H1 (cell line): ENCODE results near the gene ZNF346. TPM values are rescaled to one million over a fixed set of nuclear protein-coding genes. Genes with fewer than 3 reads are reported as not detected.
A peak's percentile ranks its signal among the peaks of the same experiment; 100 is the strongest.

Experiments
- BACH1 ChIP-seq: IDR thresholded peaks from 2 replicates; pipeline ENCODE4 v1.6.1; 2012; ENCODE audit warnings: low read length, improper control_type of control experiment
- BRCA1 ChIP-seq: IDR thresholded peaks from 2 replicates; pipeline ENCODE4 v1.6.1; 2012; ENCODE audit warnings: low read depth, low read length, improper control_type of control experiment
- EZH2 ChIP-seq: fragments of 200-600 bp; sonication (generic); IDR thresholded peaks from 2 replicates; pipeline ENCODE4 v1.7.1; 2012; ENCODE audit warnings: low read depth, mild to moderate bottlenecking, moderate library complexity, low read length, inconsistent platforms; ENCODE audit not compliant: severe bottlenecking
- FOSL1 ChIP-seq: IDR thresholded peaks from 2 replicates; pipeline ENCODE4 v1.6.1; 2011; ENCODE audit warnings: mild to moderate bottlenecking, low read depth, low read length, moderate library complexity; ENCODE audit not compliant: insufficient read depth
- GABPA ChIP-seq: IDR thresholded peaks from 2 replicates; pipeline ENCODE4 v1.6.1; 2011; ENCODE audit warnings: mild to moderate bottlenecking, low read length, moderate library complexity, borderline replicate concordance; ENCODE audit not compliant: insufficient read depth
- HDAC2 ChIP-seq, 2 experiments: fragments of 300-600 bp in 1 of 2; sonication (generic) in 1 of 2; IDR thresholded peaks; 2 replicates each; pipeline ENCODE4 v1.6.1; 2011 to 2012; ENCODE audit warnings: low read depth in 2 of 2, low read length in 2 of 2, mild to moderate bottlenecking in 2 of 2, moderate library complexity in 2 of 2, borderline replicate concordance in 1 of 2, inconsistent platforms in 1 of 2
- KDM4A ChIP-seq: IDR thresholded peaks from one replicate; pipeline ENCODE4 v1.7.1; 2012; ENCODE audit warnings: low read depth, mild to moderate bottlenecking, moderate library complexity, low read length, inconsistent platforms; ENCODE audit not compliant: severe bottlenecking
- KDM5A ChIP-seq: fragments of 200-600 bp; IDR thresholded peaks from 2 replicates; pipeline ENCODE4 v1.7.1; 2012; ENCODE audit warnings: mild to moderate bottlenecking, low read length, inconsistent platforms, mixed read lengths
- NANOG ChIP-seq: IDR thresholded peaks from 2 replicates; pipeline ENCODE4 v1.6.1; 2011; ENCODE audit warnings: low read length, low read depth, mild to moderate bottlenecking, inconsistent platforms; ENCODE audit not compliant: insufficient read depth, poor library complexity, severe bottlenecking
- RNF2 ChIP-seq: fragments of 200-900, 300-1000 bp; sonication (generic); IDR thresholded peaks from 2 replicates; pipeline ENCODE4 v1.7.1; 2016; ENCODE audit warnings: borderline replicate concordance, low read depth, mild to moderate bottlenecking, antibody characterized with exemption, low read length; ENCODE audit not compliant: poor library complexity, severe bottlenecking; ENCODE audit errors: missing control alignments
- SAP30 ChIP-seq: fragments of 300-600 bp; sonication (generic); IDR thresholded peaks from 2 replicates; pipeline ENCODE4 v1.7.1; 2012; ENCODE audit warnings: low read length, moderate library complexity, mild to moderate bottlenecking, inconsistent platforms; ENCODE audit not compliant: insufficient read depth, insufficient replicate concordance
- SIN3A ChIP-seq, 2 experiments: IDR thresholded peaks in 1 of 2; conservative IDR thresholded peaks in 1 of 2; 2 replicates each; pipeline ENCODE4 v1.6.1; 2011 to 2012; ENCODE audit warnings: low read length in 2 of 2, improper control_type of control experiment in 1 of 2, low read depth in 1 of 2, mild to moderate bottlenecking in 1 of 2
- TAF1 ChIP-seq: IDR thresholded peaks from 2 replicates; pipeline ENCODE4 v1.6.1; 2011; ENCODE audit warnings: mild to moderate bottlenecking, low read depth, low read length
- TBP ChIP-seq: IDR thresholded peaks from 2 replicates; pipeline ENCODE4 v1.6.1; 2011; ENCODE audit warnings: low read depth, low read length, improper control_type of control experiment
- TCF12 ChIP-seq: IDR thresholded peaks from 2 replicates; pipeline ENCODE4 v1.6.1; 2011; ENCODE audit warnings: low read depth, mild to moderate bottlenecking, low read length
- TEAD4 ChIP-seq: IDR thresholded peaks from 2 replicates; pipeline ENCODE4 v1.6.1; 2012; ENCODE audit warnings: low read depth, low read length, inconsistent platforms, mixed read lengths
- YY1 ChIP-seq: IDR thresholded peaks from 2 replicates; pipeline ENCODE4 v1.6.1; 2011; ENCODE audit warnings: low read depth, mild to moderate bottlenecking, low read length
- polyA plus RNA-seq, 7 experiments: library from polyadenylated mRNA; depleted of rRNA in 3 of 7; stranded (reverse) in 5 of 7; unstranded in 2 of 7; fragments of >200 nt in 5 of 7; fragments of 200-250 nt in 2 of 7; gene quantifications; 1 replicate in 5 of 7; 2 replicates in 1 of 7; 4 replicates in 1 of 7; pipeline versions ENCODE4 v1.2.1 to v1.2.3, GENCODE V29; 2011 to 2013; ENCODE audit warnings: missing spikeins in 2 of 7, mixed read lengths in 2 of 7
- total RNA-seq: library from RNA; stranded (reverse); fragmentation: NEBNext Ultra II Directional; extraction: Animal tissue kit (Norgen Biotek cat#: 25700); gene quantifications from 2 replicates; pipeline ENCODE4 v1.2.1, GENCODE V29; 2021
- TF ChIP-seq, protein P1 (sequence below), 3 experiments: IDR thresholded peaks; 1 replicate in 2 of 3; 2 replicates in 1 of 3; pipeline versions ENCODE4 v1.5.1 to v1.6.1; 2011; ENCODE audit warnings: low read length in 3 of 3, mild to moderate bottlenecking in 3 of 3, inconsistent platforms in 2 of 3, low read depth in 1 of 3, moderate library complexity in 1 of 3; ENCODE audit not compliant: insufficient read depth in 1 of 3; ENCODE audit errors: control extremely low read depth in 1 of 3
- TF ChIP-seq, protein P2 (sequence below): IDR thresholded peaks from 2 replicates; pipeline ENCODE4 v1.6.1; 2012; ENCODE audit warnings: inconsistent platforms

ZNF346 gene
- total and polyA plus RNA-seq, 2 of the 8 experiments (the other 6 are each of a cell fraction or from before 2014, with no cell fraction given), result 19.9 to 20.8 TPM

- TF ChIP-seq TCF12 (no peak), TEAD4 (no peak), SAP30 (no peak), BACH1 (peak; percentile 70; the same call in 1 of the 2 replicates), KDM4A (peak; percentile 78), YY1 (no peak), RNF2 (no peak), HDAC2 (IDR thresholded peaks at IDR 0.05; ENCODE audit: borderline replicate concordance in 1 of 2, low read depth in 2 of 2, low read length in 2 of 2) (peak; percentile 25 to 63; a peak in 1 of 4 replicates), GABPA (no peak), TAF1 (0 out of 2 replicates have a peak, but pooled peaks have one; percentile 23), EZH2 (no peak), NANOG (no peak), SIN3A (conservative IDR thresholded peaks at IDR 0.05 in 1 of 2, IDR thresholded peaks at IDR 0.05 in 1 of 2; ENCODE audit: low read depth in 1 of 2, low read length in 2 of 2) (peak; percentile 18 to 50; a peak in 1 of 4 replicates), BRCA1 (no peak), FOSL1 (no peak), TBP (no peak), KDM5A (no peak)
- TF ChIP-seq, protein P1, sequence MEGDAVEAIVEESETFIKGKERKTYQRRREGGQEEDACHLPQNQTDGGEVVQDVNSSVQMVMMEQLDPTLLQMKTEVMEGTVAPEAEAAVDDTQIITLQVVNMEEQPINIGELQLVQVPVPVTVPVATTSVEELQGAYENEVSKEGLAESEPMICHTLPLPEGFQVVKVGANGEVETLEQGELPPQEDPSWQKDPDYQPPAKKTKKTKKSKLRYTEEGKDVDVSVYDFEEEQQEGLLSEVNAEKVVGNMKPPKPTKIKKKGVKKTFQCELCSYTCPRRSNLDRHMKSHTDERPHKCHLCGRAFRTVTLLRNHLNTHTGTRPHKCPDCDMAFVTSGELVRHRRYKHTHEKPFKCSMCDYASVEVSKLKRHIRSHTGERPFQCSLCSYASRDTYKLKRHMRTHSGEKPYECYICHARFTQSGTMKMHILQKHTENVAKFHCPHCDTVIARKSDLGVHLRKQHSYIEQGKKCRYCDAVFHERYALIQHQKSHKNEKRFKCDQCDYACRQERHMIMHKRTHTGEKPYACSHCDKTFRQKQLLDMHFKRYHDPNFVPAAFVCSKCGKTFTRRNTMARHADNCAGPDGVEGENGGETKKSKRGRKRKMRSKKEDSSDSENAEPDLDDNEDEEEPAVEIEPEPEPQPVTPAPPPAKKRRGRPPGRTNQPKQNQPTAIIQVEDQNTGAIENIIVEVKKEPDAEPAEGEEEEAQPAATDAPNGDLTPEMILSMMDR (IDR thresholded peaks at IDR 0.05; ENCODE audit: control extremely low read depth in 1 of 3, insufficient read depth in 1 of 3, low read depth in 1 of 3, low read length in 3 of 3), result peak in 2 of 3 experiments; percentile 67 to 82; a peak in 3 of 4 replicates
- TF ChIP-seq, protein P2, sequence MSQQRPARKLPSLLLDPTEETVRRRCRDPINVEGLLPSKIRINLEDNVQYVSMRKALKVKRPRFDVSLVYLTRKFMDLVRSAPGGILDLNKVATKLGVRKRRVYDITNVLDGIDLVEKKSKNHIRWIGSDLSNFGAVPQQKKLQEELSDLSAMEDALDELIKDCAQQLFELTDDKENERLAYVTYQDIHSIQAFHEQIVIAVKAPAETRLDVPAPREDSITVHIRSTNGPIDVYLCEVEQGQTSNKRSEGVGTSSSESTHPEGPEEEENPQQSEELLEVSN, result no peak
These were observed 64.3 kb downstream of the ZNF346 start, which contains the start of gene FGFR4 (continued) for GRCh38 chr5:177086654-177087397.
